Measurements from ENCODE around the gene SH3TC2. TPM values are rescaled to one million over a fixed set of nuclear protein-coding genes. Genes with fewer than 3 reads are reported as not detected.

The SH3TC2 gene
- polyA plus RNA-seq, 1 donor (not counting 4 experiments of a cell fraction or from before 2014, with no cell fraction given), result 19.0 TPM

- FAIRE-seq, result no peak
- H3K36me3 ChIP-seq (ENCODE audit: control insufficient read depth in 2 of 2, extremely low read depth in 1 of 2, insufficient read depth in 2 of 2, low read length in 2 of 2), result no peaks in the 10 kb centered on the region
- H3K27ac ChIP-seq (ENCODE audit: control insufficient read depth, insufficient read depth, low read length), result no peak overlapping the region
- no peak for DNase-seq (ENCODE audit: low read depth, low spot score)
- no peak overlapping the region for H2AFZ ChIP-seq (ENCODE audit: control insufficient read depth, low read length)
- no peak overlapping the region for H3K9ac ChIP-seq (ENCODE audit: control insufficient read depth, extremely low read depth, insufficient read depth, low read length)
- no peak for TF ChIP-seq CTCF (optimal IDR thresholded peaks at IDR 0.05 in 1 of 3, IDR thresholded peaks at IDR 0.05 in 1 of 3, conservative IDR thresholded peaks at IDR 0.05 in 1 of 3; ENCODE audit: extremely low read depth in 1 of 3, insufficient read depth in 2 of 3, low read length in 3 of 3)
- TF ChIP-seq EZH2 (IDR thresholded peaks at IDR 0.05; ENCODE audit: low read length), result no peak
- H3K4me1 ChIP-seq (ENCODE audit: control insufficient read depth, extremely low read depth, insufficient read depth, low read length), result peaks cover 24% of the 10 kb centered on the region
- H3K4me2 ChIP-seq (ENCODE audit: control insufficient read depth, extremely low read depth, insufficient read depth, low read depth, low read length), result no peak overlapping the region
- no peaks in the 10 kb centered on the region for H3K9me3 ChIP-seq (ENCODE audit: control insufficient read depth, low read depth, low read length)
- H3K4me3 ChIP-seq (ENCODE audit: control insufficient read depth in 2 of 3, extremely low read depth in 1 of 3, insufficient read depth in 2 of 3, low read depth in 1 of 3, low read length in 3 of 3), result no peak overlapping the region
- H3K9me1 ChIP-seq (ENCODE audit: control insufficient read depth, extremely low read depth, insufficient read depth, low read length), result no peaks in the 10 kb centered on the region
- no peaks in the 10 kb centered on the region for H3K27me3 ChIP-seq (ENCODE audit: control insufficient read depth, extremely low read depth, insufficient read depth, low read length)
- no peaks in the 10 kb centered on the region for H3K79me2 ChIP-seq (ENCODE audit: control insufficient read depth, insufficient read depth, low read length)
- dilution Hi-C loops (cut with MboI; ENCODE audit: extremely low pct_ligation_motif_present, low sequenced_read_pairs), result no loop called here
- no peaks in the 10 kb centered on the region for H4K20me1 ChIP-seq (ENCODE audit: control insufficient read depth, extremely low read depth, insufficient read depth, low read length)
Measured at GRCh38 chr5:148996270-148996669, 66.6 kb downstream of the SH3TC2 start.

GRCh38 chr5:148995791-148996190 lies 67.1 kb downstream of the SH3TC2 start:
- dilution Hi-C loops (cut with MboI; ENCODE audit: extremely low pct_ligation_motif_present, low sequenced_read_pairs), result no loop called here
- Histone ChIP-seq H4K20me1 (ENCODE audit: control insufficient read depth, extremely low read depth, insufficient read depth, low read length) (no peaks in the 10 kb centered on the region), H3K4me2 (ENCODE audit: control insufficient read depth, extremely low read depth, insufficient read depth, low read depth, low read length) (no peak overlapping the region), H3K79me2 (ENCODE audit: control insufficient read depth, insufficient read depth, low read length) (no peaks in the 10 kb centered on the region), H3K9me3 (ENCODE audit: control insufficient read depth, low read depth, low read length) (no peaks in the 10 kb centered on the region), H3K4me3 (ENCODE audit: control insufficient read depth in 2 of 3, extremely low read depth in 1 of 3, insufficient read depth in 2 of 3, low read depth in 1 of 3, low read length in 3 of 3) (no peak overlapping the region), H3K27ac (ENCODE audit: control insufficient read depth, insufficient read depth, low read length) (no peak overlapping the region), H3K27me3 (ENCODE audit: control insufficient read depth, extremely low read depth, insufficient read depth, low read length) (no peaks in the 10 kb centered on the region), H3K4me1 (ENCODE audit: control insufficient read depth, extremely low read depth, insufficient read depth, low read length) (peaks cover 29% of the 10 kb centered on the region), H2AFZ (ENCODE audit: control insufficient read depth, low read length) (no peak overlapping the region), H3K9me1 (ENCODE audit: control insufficient read depth, extremely low read depth, insufficient read depth, low read length) (no peaks in the 10 kb centered on the region), H3K36me3 (ENCODE audit: control insufficient read depth in 2 of 2, extremely low read depth in 1 of 2, insufficient read depth in 2 of 2, low read length in 2 of 2) (no peaks in the 10 kb centered on the region), H3K9ac (ENCODE audit: control insufficient read depth, extremely low read depth, insufficient read depth, low read length) (no peak overlapping the region)
- DNase-seq (ENCODE audit: low read depth, low spot score), result no peak
- TF ChIP-seq EZH2 (IDR thresholded peaks at IDR 0.05; ENCODE audit: low read length) (no peak), CTCF (optimal IDR thresholded peaks at IDR 0.05 in 1 of 3, IDR thresholded peaks at IDR 0.05 in 1 of 3, conservative IDR thresholded peaks at IDR 0.05 in 1 of 3; ENCODE audit: extremely low read depth in 1 of 3, insufficient read depth in 2 of 3, low read length in 3 of 3) (no peak)
- no peak for FAIRE-seq

Data from keratinocyte (primary cell).